ENCODE measurements around the gene CFAP45. TPM values are rescaled to one million over a fixed set of nuclear protein-coding genes. Genes with fewer than 3 reads are reported as not detected.

Gene CFAP45
- total and polyA plus RNA-seq, 9 of the 15 experiments (the other 6 are each of a cell fraction or from before 2014, with no cell fraction given): 0.65 to 2.4 (median 1.5) TPM

GRCh38 chr1:159924025-159924790, 24.2 kb upstream of the CFAP45 start (continued):
- TF ChIP-seq HSF4 (CRISPR knock-in tag; IDR thresholded peaks at IDR 0.05; ENCODE audit: borderline replicate concordance) (no peak), BCLAF1 (IDR thresholded peaks at IDR 0.05; ENCODE audit: borderline replicate concordance in 1 of 2, control insufficient read depth in 1 of 2, low read depth in 2 of 2, low read length in 1 of 2) (0 out of 4 replicates have a peak, but pooled peaks of 1 of the 2 experiments have one; percentile 21), PPARD (CRISPR knock-in tag; IDR thresholded peaks at IDR 0.05) (no peak), ZNF140 (CRISPR knock-in tag; IDR thresholded peaks at IDR 0.05) (no peak), ATF7 (IDR thresholded peaks at IDR 0.05) (peak; percentile 86), HLTF (IDR thresholded peaks at IDR 0.05) (no peak), TRIM24 (IDR thresholded peaks at IDR 0.05) (peak; percentile 46 to 73; a peak in 3 of 4 replicates), ZFP1 (CRISPR knock-in tag; IDR thresholded peaks at IDR 0.05) (no peak), PREB (CRISPR knock-in tag; IDR thresholded peaks at IDR 0.05) (no peak), ZFPM2 (CRISPR knock-in tag; IDR thresholded peaks at IDR 0.05) (no peak), BCOR (IDR thresholded peaks at IDR 0.05) (peak; percentile 41; the same call in 1 of the 2 replicates), GABPB1 (CRISPR knock-in tag; IDR thresholded peaks at IDR 0.05) (peak; percentile 61), ZNF232 (CRISPR knock-in tag; IDR thresholded peaks at IDR 0.05) (no peak), SFPQ (IDR thresholded peaks at IDR 0.05; ENCODE audit: low read depth, low read length) (no peak), NFE2L1 (tag; IDR thresholded peaks at IDR 0.05; ENCODE audit: borderline replicate concordance, low read depth) (no peak), KLF1 (tag; IDR thresholded peaks at IDR 0.05) (peak; percentile 97), TGIF2 (CRISPR knock-in tag; IDR thresholded peaks at IDR 0.05) (peak; percentile 24), SRSF1 (IDR thresholded peaks at IDR 0.05; ENCODE audit: low read depth, low read length) (no peak), MEF2D (tag; conservative IDR thresholded peaks at IDR 0.05; ENCODE audit: low read depth) (no peak), NFIC (IDR thresholded peaks at IDR 0.05) (peak; percentile 78), SAFB2 (IDR thresholded peaks at IDR 0.05; ENCODE audit: borderline replicate concordance, low read depth, low read length, severe bottlenecking) (no peak), NCOA2 (IDR thresholded peaks at IDR 0.05; ENCODE audit: partially characterized antibody in 2 of 2) (no peak), SRSF7 (optimal IDR thresholded peaks at IDR 0.05; ENCODE audit: low read depth, low read length) (no peak), ZNF431 (CRISPR knock-in tag; IDR thresholded peaks at IDR 0.05) (no peak)

All from K562 (cell line).